OCI-LY3 (cell line): Measurements from ENCODE around the gene DUOX2.

Source experiments
- EZH2phosphoT487 ChIP-seq: fragments of 200-600 bp; shearing (Covaris generic); IDR thresholded peaks from 2 replicates; pipeline ENCODE4 v1.6.1; 2018; ENCODE audit warnings: antibody characterized with exemption, mixed run types, low read depth
- TF ChIP-seq, protein P1 (sequence below): fragments of 200-600, 300-600 bp; sonication (generic); IDR thresholded peaks from 2 replicates; pipeline ENCODE4 v1.5.1; 2014; ENCODE audit warnings: antibody characterized with exemption, low read length, low read depth

DNA sequence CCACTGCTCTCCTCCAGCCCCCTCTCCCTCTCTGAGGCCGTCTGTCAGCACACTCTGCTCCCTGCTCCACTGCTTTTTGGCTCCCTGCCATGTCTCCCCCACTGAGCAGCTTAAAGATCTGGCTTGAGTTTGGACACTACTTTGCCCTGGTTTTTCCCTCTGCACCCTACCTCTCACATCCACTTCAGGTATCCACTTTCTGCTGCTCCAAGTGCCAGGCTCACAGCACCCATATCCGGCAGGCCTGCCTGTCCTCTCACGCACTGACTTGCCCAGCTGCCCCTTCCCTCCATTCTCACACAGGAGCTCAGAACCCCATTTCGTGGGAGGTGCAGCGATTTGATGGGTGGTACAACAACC is 19.6 kb upstream of the DUOX2 start:
- TF ChIP-seq, protein P1, sequence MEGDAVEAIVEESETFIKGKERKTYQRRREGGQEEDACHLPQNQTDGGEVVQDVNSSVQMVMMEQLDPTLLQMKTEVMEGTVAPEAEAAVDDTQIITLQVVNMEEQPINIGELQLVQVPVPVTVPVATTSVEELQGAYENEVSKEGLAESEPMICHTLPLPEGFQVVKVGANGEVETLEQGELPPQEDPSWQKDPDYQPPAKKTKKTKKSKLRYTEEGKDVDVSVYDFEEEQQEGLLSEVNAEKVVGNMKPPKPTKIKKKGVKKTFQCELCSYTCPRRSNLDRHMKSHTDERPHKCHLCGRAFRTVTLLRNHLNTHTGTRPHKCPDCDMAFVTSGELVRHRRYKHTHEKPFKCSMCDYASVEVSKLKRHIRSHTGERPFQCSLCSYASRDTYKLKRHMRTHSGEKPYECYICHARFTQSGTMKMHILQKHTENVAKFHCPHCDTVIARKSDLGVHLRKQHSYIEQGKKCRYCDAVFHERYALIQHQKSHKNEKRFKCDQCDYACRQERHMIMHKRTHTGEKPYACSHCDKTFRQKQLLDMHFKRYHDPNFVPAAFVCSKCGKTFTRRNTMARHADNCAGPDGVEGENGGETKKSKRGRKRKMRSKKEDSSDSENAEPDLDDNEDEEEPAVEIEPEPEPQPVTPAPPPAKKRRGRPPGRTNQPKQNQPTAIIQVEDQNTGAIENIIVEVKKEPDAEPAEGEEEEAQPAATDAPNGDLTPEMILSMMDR = no peak
- no peak for TF ChIP-seq EZH2phosphoT487
